ENCODE data around the gene ORC2.

DNA sequence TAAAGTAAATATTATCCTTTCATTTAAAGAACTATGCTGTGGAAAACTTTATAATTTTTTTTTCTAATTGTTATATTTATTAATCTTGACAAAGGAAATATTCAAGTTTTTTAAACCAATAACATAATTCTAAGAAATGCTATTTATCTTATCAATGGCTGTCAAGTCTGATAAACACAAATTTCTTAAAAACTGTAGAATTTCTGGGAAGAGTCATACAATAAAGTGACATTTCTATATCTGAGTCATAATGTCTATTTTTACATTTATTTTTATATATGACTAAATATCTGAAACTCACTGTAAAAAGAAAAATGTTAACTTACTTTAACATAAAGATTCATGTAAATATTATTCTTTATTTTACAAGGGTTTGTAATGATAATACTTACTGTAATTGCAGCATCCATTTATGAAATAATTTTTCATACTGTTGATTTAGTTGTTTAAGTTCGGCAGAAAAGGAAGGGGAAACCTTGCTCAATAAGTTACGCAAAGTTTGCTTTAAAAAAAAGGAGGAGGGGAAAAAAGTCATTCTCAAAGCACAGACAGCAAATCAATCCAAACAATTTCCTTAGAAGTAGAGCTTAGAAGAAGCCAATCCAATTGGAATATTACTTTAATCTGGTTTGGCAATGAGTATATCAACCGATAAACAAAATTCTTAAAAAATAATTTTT lies 32.4 kb downstream of the ORC2 start:
- TF ChIP-seq YY1 (IDR thresholded peaks at IDR 0.05; ENCODE audit: low read depth): no peak
- no peak for TF ChIP-seq NFIC (IDR thresholded peaks at IDR 0.05)
- TF ChIP-seq, protein P1, sequence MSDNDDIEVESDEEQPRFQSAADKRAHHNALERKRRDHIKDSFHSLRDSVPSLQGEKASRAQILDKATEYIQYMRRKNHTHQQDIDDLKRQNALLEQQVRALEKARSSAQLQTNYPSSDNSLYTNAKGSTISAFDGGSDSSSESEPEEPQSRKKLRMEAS (IDR thresholded peaks at IDR 0.05): no peak
- no peak for TF ChIP-seq ZBTB7A (IDR thresholded peaks at IDR 0.05; ENCODE audit: low read depth)
- no peak for TF ChIP-seq EGR1 (IDR thresholded peaks at IDR 0.05)
- TF ChIP-seq RAD21 (IDR thresholded peaks at IDR 0.05; ENCODE audit: low read depth): no peak
- TF ChIP-seq CREB1 (IDR thresholded peaks at IDR 0.05; ENCODE audit: low read depth): no peak
- no peak for TF ChIP-seq CEBPB (IDR thresholded peaks at IDR 0.05)
- TF ChIP-seq, protein P2, sequence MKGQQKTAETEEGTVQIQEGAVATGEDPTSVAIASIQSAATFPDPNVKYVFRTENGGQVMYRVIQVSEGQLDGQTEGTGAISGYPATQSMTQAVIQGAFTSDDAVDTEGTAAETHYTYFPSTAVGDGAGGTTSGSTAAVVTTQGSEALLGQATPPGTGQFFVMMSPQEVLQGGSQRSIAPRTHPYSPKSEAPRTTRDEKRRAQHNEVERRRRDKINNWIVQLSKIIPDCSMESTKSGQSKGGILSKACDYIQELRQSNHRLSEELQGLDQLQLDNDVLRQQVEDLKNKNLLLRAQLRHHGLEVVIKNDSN (IDR thresholded peaks at IDR 0.05): no peak
